Right atrium auricular region (tissue), 2 donors: Measurements from ENCODE around the gene TNPO3. TPM values are rescaled to one million over a fixed set of nuclear protein-coding genes. Genes with fewer than 3 reads are reported as not detected.
"Not testable (repeated sequence)": the region's sequence is repeated elsewhere in the genome, so short reads cannot be mapped to it uniquely, and the experiment has no call there.

ENCODE experiments used
- DNase-seq: peaks from one replicate; pipeline ENCODE4 v3.0.0-alpha.2; 2019; ENCODE audit warnings: low spot score
- H3K27ac ChIP-seq, 2 donors: fragments of 200-600 bp; sonication (generic); 1 replicate in 1 of 2; 2 replicates in 1 of 2; pipeline ENCODE4 v1.5.1; 2016 to 2019
- H3K27me3 ChIP-seq, 2 donors: fragments of 200-600 bp; sonication (generic); one replicate each; pipeline versions ENCODE4 v1.5.1 to v1.6.0; 2017 to 2019
- H3K36me3 ChIP-seq: fragments of 200-600 bp; sonication (generic); one replicate; pipeline ENCODE4 v1.5.1; 2016
- H3K4me1 ChIP-seq, 2 donors: fragments of 200-600 bp; sonication (generic); one replicate each; pipeline versions ENCODE4 v1.5.1 to v1.6.0; 2017 to 2019
- H3K4me3 ChIP-seq, 2 donors: fragments of 200-600 bp; sonication (generic); 1 replicate in 1 of 2; 2 replicates in 1 of 2; pipeline ENCODE4 v1.5.1; 2017 to 2019; ENCODE audit warnings: mild to moderate bottlenecking in 1 of 2, moderate library complexity in 1 of 2
- H3K9me3 ChIP-seq, 2 donors: fragments of 200-600 bp; sonication (generic); one replicate each; pipeline ENCODE4 v1.5.1; 2019
- CTCF ChIP-seq, 2 donors: fragments of 200-600 bp; sonication (generic); IDR thresholded peaks; one replicate each; pipeline ENCODE4 v1.5.1; 2019; ENCODE audit warnings: antibody characterized with exemption in 2 of 2
- total RNA-seq, 2 donors: library from RNA; depleted of rRNA; stranded (reverse); fragments of >200 nt; gene quantifications; one replicate each; pipeline ENCODE4 v1.1.0, GENCODE V29; 2016

Gene TNPO3
- total RNA-seq, 2 donors from 2014 or later: 23.5 to 23.6 TPM

GRCh38 chr7:129067943-129068548 is 13.1 kb upstream of the TNPO3 start:
- Histone ChIP-seq H3K9me3 (no peaks in the 10 kb centered on the region), H3K36me3 (no peaks in the 10 kb centered on the region), H3K4me1 (no peaks in the 10 kb centered on the region), H3K27ac (no peak overlapping the region), H3K27me3 (no peaks in the 10 kb centered on the region), H3K4me3 (no peak overlapping the region)
- no peak for TF ChIP-seq CTCF (IDR thresholded peaks at IDR 0.05)
- peak; percentile 9 for DNase-seq

DNA sequence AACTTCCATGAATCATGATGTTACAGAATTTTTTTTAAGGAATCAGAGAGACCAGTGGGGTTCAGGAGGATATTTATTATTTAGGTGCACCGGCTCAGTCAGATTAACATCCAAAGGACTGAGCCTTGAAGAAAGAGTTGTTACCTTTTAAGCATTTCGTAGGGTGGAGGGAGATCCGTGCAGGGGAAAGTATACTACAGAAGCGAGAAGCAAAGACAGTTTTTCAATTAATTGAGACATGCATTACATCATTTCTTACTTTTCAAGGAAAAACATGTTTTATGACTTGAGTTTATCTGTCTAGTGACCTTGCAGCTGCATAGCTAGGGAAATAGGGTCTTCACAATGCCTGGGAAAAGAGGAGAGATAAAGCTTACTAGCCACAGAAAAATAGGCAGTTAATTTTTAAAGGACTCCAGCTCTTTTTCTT is 12.2 kb upstream of the TNPO3 start:
- H3K27me3 ChIP-seq, H3K27ac ChIP-seq, H3K4me3 ChIP-seq, H3K36me3 ChIP-seq, DNase-seq, H3K4me1 ChIP-seq, H3K9me3 ChIP-seq: not testable (repeated sequence)

- no peaks in the 10 kb centered on the region for H3K9me3 ChIP-seq
- no peak overlapping the region for H3K4me3 ChIP-seq
- TF ChIP-seq CTCF (IDR thresholded peaks at IDR 0.05): no peak
- H3K27ac ChIP-seq: no peak overlapping the region
- no peaks in the 10 kb centered on the region for H3K4me1 ChIP-seq
- peak; percentile 30 for DNase-seq
- H3K27me3 ChIP-seq: no peaks in the 10 kb centered on the region
- H3K36me3 ChIP-seq: no peaks in the 10 kb centered on the region
These were observed 11.6 kb upstream of the TNPO3 start for GRCh38 chr7:129066290-129067131.

- H3K27ac ChIP-seq: no peak overlapping the region
- H3K36me3 ChIP-seq: no peaks in the 10 kb centered on the region
- no peak for TF ChIP-seq CTCF (IDR thresholded peaks at IDR 0.05)
- H3K27me3 ChIP-seq: no peaks in the 10 kb centered on the region
- no peak overlapping the region for H3K4me3 ChIP-seq
- DNase-seq: peak; percentile 44
- H3K4me1 ChIP-seq: peaks cover 0 to 22% of the 10 kb centered on the region in 2 donors
- H3K9me3 ChIP-seq: no peaks in the 10 kb centered on the region
These were observed 1.1 kb upstream of the TNPO3 start for GRCh38 chr7:129055861-129056464.

DNA sequence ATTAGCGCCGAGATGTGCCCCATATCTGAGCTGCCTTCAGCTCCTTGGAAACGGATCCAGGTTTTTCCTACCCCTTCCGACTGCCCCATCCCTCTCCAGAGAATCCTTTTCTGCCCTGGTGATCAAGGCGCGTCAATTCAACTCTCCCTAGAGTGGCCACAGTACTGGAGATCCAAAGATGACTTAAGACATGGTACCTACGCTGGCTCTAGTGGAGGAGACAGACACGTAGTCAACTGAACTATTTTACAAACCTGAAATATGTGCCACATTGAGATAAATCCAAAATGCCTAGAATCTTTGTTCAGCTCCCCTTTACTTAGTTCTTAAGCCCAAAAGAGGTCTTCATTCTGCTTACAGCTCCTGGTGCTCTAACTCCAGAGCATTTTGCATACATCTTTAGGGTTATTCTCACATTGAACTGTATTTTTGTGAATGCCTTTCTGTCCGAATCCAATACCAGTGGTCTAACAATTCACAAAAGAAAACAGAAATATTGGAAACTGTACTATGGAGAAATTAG is 444 bp upstream of the TNPO3 start:
- DNase-seq: no peak
- no peaks in the 10 kb centered on the region for H3K9me3 ChIP-seq
- no peak for TF ChIP-seq CTCF (IDR thresholded peaks at IDR 0.05)
- H3K4me3 ChIP-seq: peak overlapping the region; percentile 82 to 96
- H3K27ac ChIP-seq: peak overlapping the region; percentile 97
- H3K4me1 ChIP-seq: peaks cover 0 to 22% of the 10 kb centered on the region in 2 donors
- no peaks in the 10 kb centered on the region for H3K27me3 ChIP-seq
- H3K36me3 ChIP-seq: no peaks in the 10 kb centered on the region

- TF ChIP-seq CTCF (IDR thresholded peaks at IDR 0.05): no peak
- Histone ChIP-seq H3K9me3 (no peaks in the 10 kb centered on the region), H3K27ac (peak overlapping the region; percentile 97), H3K27me3 (no peaks in the 10 kb centered on the region), H3K36me3 (no peaks in the 10 kb centered on the region), H3K4me1 (peaks cover 0 to 22% of the 10 kb centered on the region in 2 donors), H3K4me3 (peak overlapping the region; percentile 82 to 96)
- no peak for DNase-seq
These were observed 923 bp downstream of the TNPO3 start for GRCh38 chr7:129053938-129054437.
